Left kidney (tissue), 8 donors: Measurements from ENCODE around the gene PODXL. TPM values are rescaled to one million over a fixed set of nuclear protein-coding genes. Genes with fewer than 3 reads are reported as not detected.

Experiments
- DNase-seq: peaks from one replicate; pipeline ENCODE4 v3.0.0-alpha.2; 2013
- long read RNA-seq, 8 donors: transcript quantifications; one replicate each; lab custom pipeline, GENCODE V29; 2026
- polyA plus RNA-seq: library from polyadenylated mRNA; unstranded; fragments of 120-200 nt; gene quantifications from one replicate; pipeline ENCODE4 v1.2.1, GENCODE V29; 2013; ENCODE audit not compliant: insufficient read length

The PODXL gene
- 786 TPM for polyA plus RNA-seq
- long read RNA-seq, donor 1, full-length matches to known transcripts = 118 of 683 reads
- long read RNA-seq, donor 1, partial matches to known transcripts = 547 of 683 reads
- long read RNA-seq, donor 1, other reads (novel, unspliced or antisense) = 18 of 683 reads
- long read RNA-seq, donor 2, full-length matches to known transcripts = 60 of 309 reads
- long read RNA-seq, donor 2, partial matches to known transcripts = 249 of 309 reads
- long read RNA-seq, donor 2, other reads (novel, unspliced or antisense) = 0 of 309 reads
- long read RNA-seq, donor 3, transcript PODXL-201 (8 exons, 2,011 nt) = minor isoform, 19 of 288 reads
- long read RNA-seq, donor 3, transcript PODXL-205 (2 exons, 588 nt) = major isoform, 27 of 288 reads
- long read RNA-seq, donor 3, transcript PODXL-202 (9 exons, 2,105 nt) = minor isoform, 12 of 288 reads
- long read RNA-seq, donor 3, partial matches to known transcripts = 229 of 288 reads
- long read RNA-seq, donor 3, other reads (novel, unspliced or antisense) = 0 of 288 reads
- long read RNA-seq, donor 4, partial matches to known transcripts = 33 of 36 reads
- long read RNA-seq, donor 4, other reads (novel, unspliced or antisense) = 0 of 36 reads
- long read RNA-seq, donor 5, full-length matches to known transcripts = 49 of 195 reads
- long read RNA-seq, donor 5, partial matches to known transcripts = 141 of 195 reads
- long read RNA-seq, donor 5, other reads (novel, unspliced or antisense) = 5 of 195 reads
- long read RNA-seq, donor 6, transcript PODXL-201 (8 exons, 2,011 nt) = minor isoform, 13 of 366 reads
- long read RNA-seq, donor 6, transcript PODXL-205 (2 exons, 588 nt) = major isoform, 29 of 366 reads
- long read RNA-seq, donor 6, partial matches to known transcripts = 319 of 366 reads
- long read RNA-seq, donor 6, other reads (novel, unspliced or antisense) = 0 of 366 reads
- long read RNA-seq, donor 7, full-length matches to known transcripts = 78 of 387 reads
- long read RNA-seq, donor 7, partial matches to known transcripts = 304 of 387 reads
- long read RNA-seq, donor 7, other reads (novel, unspliced or antisense) = 5 of 387 reads
- long read RNA-seq, donor 8, full-length matches to known transcripts = 30 of 174 reads
- long read RNA-seq, donor 8, partial matches to known transcripts = 144 of 174 reads
- long read RNA-seq, donor 8, other reads (novel, unspliced or antisense) = 0 of 174 reads

GRCh38 chr7:131556053-131556908, at the start of gene PODXL:
TSS of gene PODXL (minus strand) at chr7:131556628. CDS start at chr7:131556359, 269 bp downstream.
- peak; percentile 49 for DNase-seq

- no peak for DNase-seq
These were observed 49.0 kb upstream of the PODXL start for GRCh38 chr7:131605280-131605878.

GRCh38 chr7:131604841-131605279, 48.4 kb upstream of the PODXL start:
- no peak for DNase-seq

- DNase-seq = no peak
These were observed 47.5 kb upstream of the PODXL start for GRCh38 chr7:131603932-131604331.

GRCh38 chr7:131602994-131603372, 46.6 kb upstream of the PODXL start:
- no peak for DNase-seq

- no peak for DNase-seq
These were observed 46.0 kb upstream of the PODXL start for GRCh38 chr7:131602304-131602993.

GRCh38 chr7:131600085-131600881, 43.9 kb upstream of the PODXL start:
- DNase-seq = no peak

GRCh38 chr7:131596785-131597184, 40.4 kb upstream of the PODXL start:
- no peak for DNase-seq

GRCh38 chr7:131595699-131596098, 39.3 kb upstream of the PODXL start:
- DNase-seq = no peak

GRCh38 chr7:131591687-131592319, 35.4 kb upstream of the PODXL start:
- DNase-seq = no peak

GRCh38 chr7:131587315-131587923, 31.0 kb upstream of the PODXL start:
- DNase-seq = no peak

GRCh38 chr7:131586759-131587158, 30.3 kb upstream of the PODXL start:
- DNase-seq = no peak

- no peak for DNase-seq
These were observed 29.8 kb upstream of the PODXL start for GRCh38 chr7:131586259-131586658.

GRCh38 chr7:131583430-131583829, 27.0 kb upstream of the PODXL start:
- no peak for DNase-seq

GRCh38 chr7:131581241-131582051, 25.0 kb upstream of the PODXL start:
- peak; percentile 24 for DNase-seq

- DNase-seq = no peak
These were observed 22.2 kb upstream of the PODXL start for GRCh38 chr7:131578602-131579001.

- no peak for DNase-seq
These were observed 18.3 kb upstream of the PODXL start for GRCh38 chr7:131574741-131575140.

- no peak for DNase-seq
These were observed 14.0 kb upstream of the PODXL start for GRCh38 chr7:131570401-131570800.
